Measurements from ENCODE around the gene DPP4.
"Not testable (repeated sequence)": the region's sequence is repeated elsewhere in the genome, so short reads cannot be mapped to it uniquely, and the experiment has no call there.

The DPP4 gene

DNA sequence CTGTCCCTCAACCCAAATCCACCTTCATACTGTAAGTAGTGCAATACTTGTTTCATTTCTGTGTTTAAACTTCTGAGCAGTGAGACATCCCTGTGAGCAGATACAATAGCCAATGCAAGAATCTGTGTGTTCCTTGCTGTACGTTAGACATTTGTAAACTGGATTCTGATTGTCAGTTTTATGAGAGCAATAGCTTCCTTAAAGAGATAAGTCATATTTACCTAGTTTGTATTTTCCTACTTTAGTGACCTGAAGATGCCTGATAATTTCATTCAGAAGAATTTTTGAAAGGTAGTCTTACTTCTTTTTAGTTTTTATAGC lies 90.7 kb downstream of the DPP4 start:
- no peak for DNase-seq

GRCh38 chr2:161982548-161983330 lies 91.3 kb downstream of the DPP4 start:
- DNase-seq: no peak

DNA sequence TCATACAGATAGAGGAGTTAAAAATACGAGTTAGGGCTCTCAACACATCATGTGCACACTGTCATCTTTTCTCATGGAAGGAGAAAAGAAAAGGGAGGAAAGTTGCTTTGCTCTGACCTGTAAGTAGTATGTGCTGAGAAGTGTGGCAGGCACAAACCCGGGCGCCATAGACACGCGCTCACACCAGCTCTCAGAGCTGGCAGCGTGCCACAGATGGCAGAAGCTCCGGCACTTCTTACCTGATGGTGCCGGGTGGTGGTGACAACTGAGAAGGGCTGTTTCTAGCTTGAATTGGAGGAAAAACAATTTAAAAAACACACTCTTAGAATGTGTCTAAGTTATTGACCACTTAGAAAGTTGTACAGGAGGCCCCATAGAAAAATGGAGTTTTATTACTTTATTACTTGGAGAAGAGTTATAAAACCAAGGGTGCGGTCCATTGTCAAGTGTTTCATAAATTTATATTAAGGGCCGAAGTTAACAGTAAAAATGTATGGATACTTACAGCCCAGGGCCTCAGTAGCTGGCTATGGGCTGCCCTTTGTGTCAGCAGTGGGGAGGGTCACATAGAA lies 92.2 kb downstream of the DPP4 start:
- no peak for DNase-seq

DNA sequence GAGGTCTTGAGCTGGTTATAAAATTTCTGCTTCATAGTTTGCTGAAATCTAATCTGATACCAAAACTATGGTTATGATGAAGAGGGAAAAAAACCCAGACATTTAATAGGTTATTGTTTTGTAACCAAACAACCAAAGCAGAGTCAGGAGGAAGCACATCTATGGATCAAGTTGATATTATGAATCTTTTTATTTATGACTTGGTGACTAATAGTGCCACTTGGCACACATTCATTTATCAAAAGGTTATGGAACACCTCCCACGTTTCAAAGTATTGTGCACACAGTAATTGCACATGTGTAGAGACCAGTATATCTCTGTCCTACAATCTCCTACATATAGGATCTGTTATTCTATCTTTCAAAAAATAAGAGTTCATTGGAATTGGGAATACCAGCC lies 93.0 kb downstream of the DPP4 start:
- DNase-seq: no peak

- DNase-seq: no peak
These were observed 94.5 kb downstream of the DPP4 start for GRCh38 chr2:161979490-161979889.

- not testable (repeated sequence) for DNase-seq
These were observed 96.1 kb downstream of the DPP4 start for GRCh38 chr2:161977926-161978325.

- DNase-seq: no peak
These were observed 97.1 kb downstream of the DPP4 start for GRCh38 chr2:161976917-161977316.

DNA sequence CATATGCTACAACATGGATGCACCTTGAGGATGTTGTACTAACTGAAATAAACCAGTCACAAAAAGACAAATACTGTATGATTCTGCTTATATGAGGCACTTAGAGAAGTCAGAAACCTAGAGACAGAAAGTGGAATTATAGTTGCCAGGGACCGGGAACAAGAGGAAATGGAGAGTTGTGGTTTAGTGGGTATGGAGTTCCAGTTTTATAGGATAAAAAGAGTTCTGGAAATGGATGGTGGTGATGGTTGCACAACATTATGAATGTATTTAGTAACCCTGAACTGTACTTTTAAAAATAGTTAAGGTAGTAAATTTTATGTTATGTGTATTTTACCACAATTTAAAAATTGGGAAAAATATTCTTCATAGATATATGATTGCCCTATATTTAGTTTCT lies 97.7 kb downstream of the DPP4 start:
- DNase-seq: no peak

DNA sequence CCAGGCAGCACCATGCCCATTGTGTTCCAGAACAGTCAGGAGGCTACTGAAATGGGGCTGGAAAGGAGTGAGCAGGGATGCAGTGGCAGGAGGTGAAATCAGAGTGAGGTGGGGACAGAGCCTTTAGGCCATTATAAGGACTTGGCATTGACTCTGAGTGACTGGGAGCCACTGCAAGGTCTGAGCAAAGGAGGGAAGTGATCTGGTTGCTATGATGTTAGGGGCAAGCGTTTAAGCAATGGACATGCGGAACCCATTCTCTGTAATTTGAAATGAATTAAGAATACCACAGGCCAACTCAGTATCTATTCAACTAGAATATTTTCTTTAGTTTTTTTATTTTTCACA lies 98.2 kb downstream of the DPP4 start:
- DNase-seq: no peak

DNA sequence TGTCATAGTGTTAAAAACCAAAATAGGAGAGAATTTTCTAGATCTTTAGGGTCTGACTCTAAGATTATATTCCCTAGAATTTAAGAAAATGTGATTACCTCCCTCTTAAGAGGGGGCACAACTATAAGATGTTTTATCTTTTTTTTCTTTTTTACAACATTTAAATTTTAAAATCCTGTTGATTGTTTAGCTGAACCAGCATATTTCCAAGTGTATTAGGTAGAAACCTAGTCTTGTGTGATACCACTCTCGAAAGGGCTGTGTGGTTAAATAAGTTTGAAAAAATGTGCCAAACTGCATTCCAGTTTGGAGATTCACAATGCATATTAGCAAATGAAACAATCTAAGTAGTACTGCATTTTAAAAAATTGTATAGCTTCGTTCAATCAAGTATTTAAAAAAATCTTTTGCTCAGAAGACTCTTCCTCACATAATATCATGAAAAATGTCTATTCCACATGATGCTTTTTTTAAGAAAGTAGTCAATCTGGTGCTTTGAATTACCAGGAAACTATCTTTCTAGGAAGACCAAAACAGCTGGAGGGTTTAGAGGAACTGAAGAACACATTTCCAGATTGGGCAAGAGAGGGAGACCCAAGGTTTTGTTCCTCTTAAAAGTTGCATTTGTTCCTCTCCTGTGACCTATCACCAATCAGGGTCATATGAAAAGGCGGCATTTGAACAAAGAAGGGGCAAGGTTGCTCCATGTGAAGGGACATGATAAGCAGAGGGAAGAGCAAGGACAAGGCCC lies 98.8 kb downstream of the DPP4 start:
- no peak for DNase-seq

GRCh38 chr2:161974461-161974860 lies 99.6 kb downstream of the DPP4 start:
- no peak for DNase-seq

GRCh38 chr2:161972866-161973265 lies 101.1 kb downstream of the DPP4 start:
- DNase-seq: no peak

- DNase-seq: no peak
These were observed 101.8 kb downstream of the DPP4 start for GRCh38 chr2:161972232-161972631.

DNA sequence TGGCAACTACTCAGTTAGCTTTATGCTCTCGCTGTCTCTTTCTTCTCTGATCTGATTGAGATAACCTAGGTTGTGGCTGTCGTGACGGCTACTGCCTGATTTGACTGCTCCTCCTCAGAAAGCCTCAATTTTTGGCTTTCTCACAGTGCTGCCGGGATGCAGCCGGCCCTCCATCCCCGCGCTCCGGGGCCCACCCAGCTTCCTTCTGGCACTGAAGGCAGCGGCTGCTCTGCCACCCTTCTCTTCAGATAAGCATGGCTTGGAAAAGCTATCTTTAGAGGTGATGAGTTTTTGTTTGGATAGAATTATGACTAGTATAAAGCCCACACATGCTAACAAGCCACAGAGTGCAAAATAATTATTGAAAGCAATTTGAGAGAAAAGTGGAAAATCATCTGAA lies 102.5 kb downstream of the DPP4 start:
- no peak for DNase-seq

DNA sequence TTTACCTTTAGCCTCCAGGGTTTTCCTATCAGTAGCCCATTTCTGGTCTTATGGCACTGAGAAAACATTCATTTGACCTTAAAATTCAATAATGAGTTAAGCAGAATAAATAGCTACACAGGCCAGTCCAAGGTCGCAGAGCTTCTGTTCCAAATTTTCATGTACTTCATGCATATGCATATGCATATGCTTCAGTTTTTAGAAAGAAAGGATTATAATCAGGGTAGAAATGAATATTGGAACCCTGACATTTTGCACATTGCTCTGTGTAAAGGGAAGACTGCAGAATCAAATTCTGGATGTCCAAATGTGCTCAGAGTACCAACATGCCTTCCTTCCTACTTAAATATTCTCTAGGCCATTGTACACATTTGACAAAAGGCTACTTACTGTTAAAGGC lies 104.9 kb downstream of the DPP4 start:
- DNase-seq: no peak

DNA sequence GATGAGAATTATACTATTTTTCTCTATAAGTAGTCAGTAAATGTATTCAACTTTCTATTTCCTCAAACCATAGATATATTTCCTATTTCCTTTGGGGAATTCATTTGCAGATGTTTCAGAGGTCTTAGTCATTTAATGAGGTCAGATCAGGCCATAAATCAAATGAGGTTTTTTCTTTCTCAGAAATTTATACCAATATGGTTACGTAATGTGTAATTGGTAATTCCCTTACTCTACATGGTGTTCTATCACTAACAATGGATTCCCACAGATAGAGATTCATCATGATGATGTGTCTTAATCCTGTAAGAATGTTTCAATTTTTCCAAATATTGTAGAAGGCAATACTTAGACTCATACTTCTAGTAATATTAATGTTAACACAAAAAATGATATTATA lies 108.0 kb downstream of the DPP4 start:
- DNase-seq: no peak

DNA sequence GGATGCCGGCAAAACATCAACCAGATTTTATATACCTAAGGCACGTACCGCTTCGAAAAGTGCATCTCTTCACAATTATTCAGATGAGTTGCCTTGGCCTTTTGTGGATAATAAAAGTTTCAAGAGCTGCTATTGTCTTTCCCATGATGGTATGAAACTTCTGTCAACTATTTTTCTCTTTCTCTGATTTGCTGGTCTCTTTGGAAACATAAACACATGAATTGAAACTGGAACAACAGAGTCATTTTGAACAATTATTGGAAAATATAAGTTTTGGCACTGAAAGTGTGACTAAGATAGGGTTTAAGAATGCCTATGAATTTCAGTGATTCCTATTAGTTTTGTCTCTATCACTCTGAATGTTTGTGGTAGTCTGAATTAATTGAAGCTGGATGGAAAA lies 109.9 kb downstream of the DPP4 start:
- DNase-seq: no peak

DNA sequence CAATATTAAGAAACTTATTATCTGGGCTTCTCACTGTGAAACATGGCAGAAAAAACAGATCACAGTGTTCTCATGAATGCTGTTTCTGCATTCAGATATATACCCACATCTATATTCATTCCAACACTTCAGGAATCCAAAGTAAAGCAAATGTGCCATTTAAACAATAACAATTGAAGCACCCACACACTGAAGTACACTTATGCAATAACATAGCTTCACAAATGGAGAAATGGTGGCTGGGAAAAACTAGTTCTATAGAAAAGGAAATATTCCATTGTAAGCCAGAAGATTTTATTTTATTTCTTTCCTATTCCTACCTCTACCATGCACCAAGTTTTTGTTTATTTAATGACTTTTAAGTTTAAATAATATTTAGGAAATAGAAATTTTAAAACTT lies 111.9 kb downstream of the DPP4 start:
- DNase-seq: no peak

DNA sequence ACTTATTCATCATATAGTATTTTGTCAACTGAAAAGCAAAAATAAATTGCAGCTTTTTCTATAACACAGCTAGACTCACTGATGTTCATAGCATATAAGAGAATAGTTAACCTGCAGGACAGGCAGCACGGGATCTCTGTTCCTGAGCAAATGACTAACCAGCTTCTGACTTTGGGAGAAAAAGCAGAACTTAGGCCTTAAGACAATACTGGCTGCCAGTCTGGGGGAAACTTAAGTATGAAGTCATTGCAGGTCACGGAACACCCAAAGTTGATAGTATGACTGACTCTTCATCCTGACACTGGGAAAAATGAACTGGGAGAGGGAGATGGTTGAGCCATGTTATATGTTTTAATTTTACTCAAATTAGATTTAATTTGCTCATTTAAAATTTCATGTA lies 113.0 kb downstream of the DPP4 start:
- DNase-seq: no peak

DNA sequence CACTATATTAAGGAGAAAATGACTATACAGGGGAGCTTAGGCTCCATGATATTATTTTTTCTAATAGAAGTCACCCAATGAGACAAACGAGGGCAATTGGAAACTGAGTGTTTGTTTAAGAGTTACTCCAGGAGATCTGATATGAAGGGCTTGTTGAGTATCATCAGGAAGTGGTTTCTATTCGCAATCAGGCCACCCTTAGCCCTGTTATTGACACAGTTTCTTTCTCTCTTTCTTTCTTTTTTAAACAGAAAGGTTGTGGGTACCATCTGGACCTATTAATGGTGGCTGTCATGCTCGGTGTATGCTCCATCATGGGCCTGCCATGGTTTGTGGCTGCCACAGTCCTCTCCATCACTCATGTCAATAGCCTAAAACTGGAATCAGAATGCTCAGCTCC lies 117.3 kb downstream of the DPP4 start:
- DNase-seq: no peak

- no peak for DNase-seq
These were observed 118.8 kb downstream of the DPP4 start for GRCh38 chr2:161955211-161955610.

- DNase-seq: peak; percentile 60 to 90
These were observed 119.9 kb downstream of the DPP4 start for GRCh38 chr2:161954103-161954502.

DNA sequence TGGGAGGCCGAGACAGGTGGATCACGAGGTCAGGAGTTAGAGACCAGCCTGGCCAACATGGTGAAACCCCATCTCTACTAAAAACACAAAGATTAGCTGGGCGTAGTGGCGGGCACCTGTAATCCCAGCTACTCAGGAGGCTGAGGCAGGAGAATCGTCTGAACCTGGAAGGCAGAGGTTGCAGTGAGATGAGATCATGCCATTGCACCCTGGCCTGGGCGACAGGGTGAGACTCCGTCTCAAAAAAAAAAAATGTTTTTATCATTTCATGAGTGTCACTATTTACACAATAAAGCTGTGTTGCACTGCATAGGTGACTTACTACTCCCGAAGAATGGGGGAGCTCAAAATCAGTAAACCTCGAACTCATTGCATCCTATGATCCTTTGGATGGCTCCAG lies 120.6 kb downstream of the DPP4 start:
- not testable (repeated sequence) for DNase-seq

DNA sequence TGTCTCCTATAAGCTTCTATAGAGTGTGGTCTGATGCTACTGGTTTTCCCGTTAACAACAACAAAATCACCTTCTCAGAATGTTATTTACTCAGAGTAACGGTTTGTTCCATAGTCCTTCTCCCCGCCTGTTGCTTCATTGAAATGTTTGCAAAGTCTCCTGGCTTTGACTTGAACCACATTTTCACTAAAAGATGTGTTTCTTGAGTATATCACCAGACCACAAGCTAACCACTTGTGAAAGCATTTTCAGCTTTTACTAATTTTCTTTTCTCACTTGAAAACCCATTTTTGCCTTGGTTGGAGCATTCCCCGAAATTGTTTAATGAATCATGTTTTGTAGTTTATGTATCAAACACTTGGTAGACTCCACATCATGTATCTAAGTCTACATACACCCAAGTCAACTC lies 121.2 kb downstream of the DPP4 start:
- no peak for DNase-seq

GRCh38 chr2:161947836-161948235 lies 126.2 kb downstream of the DPP4 start:
- DNase-seq: no peak
